HG03442 (cell line): ENCODE results near the gene SLU7.

ENCODE experiments used
- ATAC-seq: cut with Tn5 transposase; IDR thresholded peaks from one replicate; pipeline ENCODE4 v1.9.1; 2021; ENCODE audit warnings: mild to moderate bottlenecking, moderate library complexity; ENCODE audit not compliant: unreplicated experiment

The SLU7 gene

DNA sequence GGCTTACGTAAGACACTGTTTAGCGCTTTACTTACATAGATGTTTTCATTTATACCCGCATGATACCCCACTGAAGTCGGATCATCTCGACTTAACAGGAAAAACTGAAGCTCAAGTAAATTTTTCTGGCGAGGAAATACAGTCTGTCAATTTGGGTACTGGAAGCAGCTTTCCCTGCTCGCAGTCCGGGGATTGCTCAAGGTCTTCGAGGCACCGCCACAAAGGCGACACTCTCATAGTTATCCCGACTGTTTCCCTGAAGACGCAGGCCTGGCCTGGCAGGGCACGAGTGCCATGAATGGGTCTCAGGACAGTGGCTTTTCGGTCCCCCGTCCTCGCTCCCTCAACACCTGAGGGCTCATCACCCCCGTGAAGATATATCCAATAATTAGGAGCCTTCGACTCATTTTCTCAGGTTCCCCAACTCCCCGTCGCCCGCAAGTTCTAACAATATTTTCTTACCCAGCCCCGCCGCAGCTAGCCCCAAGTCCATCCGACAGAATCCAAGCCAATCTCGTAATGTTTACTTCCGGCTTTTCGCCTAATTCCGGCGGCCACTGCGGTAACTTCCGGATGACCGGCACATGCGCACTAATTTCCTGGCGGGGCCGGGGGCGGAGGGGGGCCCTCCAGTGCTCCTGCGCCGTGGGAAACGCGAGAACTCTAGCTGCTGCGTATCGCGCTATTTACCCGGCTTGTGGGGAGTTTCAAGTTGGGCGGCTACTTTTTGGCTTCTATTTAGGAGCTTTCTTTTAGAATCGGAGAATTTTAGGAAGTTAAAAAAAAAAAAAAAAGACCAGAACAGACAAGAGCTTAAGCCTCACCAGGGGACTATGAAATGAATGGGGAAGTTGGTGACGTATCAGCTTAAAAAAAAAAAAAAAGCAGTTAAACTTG, at the start of gene SLU7:
TSS of gene SLU7 (minus strand) at position 521 of the 897 bp plus-strand sequence. CDS start 3,787 bp downstream, outside the sequence.
- peak; percentile 66 for ATAC-seq

- no peak for ATAC-seq
These were observed 49.6 kb upstream of the SLU7 start for GRCh38 chr5:160468363-160468975.

DNA sequence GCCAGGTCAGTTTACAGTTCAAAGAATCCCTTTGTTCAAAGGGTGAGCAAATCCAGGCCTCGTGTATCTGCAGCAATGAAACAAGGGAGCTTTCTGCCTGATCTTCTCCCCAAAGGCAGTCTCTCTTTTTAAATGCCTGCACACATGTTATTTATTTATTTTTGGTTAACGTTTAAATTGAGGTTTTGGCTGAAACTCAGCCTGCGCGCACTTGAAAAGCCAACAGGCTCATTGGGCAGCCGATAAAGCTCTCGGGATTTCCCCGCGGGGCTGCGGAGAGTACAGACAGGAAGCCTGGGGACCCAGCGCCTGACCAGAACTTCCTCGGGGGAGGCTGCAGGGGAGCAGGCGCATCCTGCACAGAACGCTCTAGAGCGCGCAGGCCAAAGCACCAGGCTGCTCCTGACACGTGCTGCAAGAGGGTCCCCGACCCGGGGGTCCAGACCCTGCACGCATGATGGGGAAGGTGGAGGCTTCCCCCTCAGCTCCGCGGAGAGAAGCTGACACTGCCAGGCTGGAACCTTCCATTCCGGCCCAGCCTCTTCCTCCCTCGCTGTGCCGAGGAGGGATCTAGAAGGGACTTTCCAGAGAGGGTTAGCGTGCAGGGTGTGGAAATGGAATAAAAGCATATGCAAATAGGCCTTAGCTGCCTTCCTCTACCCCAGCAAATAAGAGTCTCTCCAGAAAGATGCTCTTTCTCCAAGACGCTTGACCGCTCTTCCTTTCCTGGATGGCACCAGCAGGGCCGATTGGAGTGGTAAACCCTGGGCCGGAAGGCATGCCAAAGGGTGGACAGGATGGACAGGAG, 48.9 kb upstream of the SLU7 start:
- peak; percentile 89 for ATAC-seq

DNA sequence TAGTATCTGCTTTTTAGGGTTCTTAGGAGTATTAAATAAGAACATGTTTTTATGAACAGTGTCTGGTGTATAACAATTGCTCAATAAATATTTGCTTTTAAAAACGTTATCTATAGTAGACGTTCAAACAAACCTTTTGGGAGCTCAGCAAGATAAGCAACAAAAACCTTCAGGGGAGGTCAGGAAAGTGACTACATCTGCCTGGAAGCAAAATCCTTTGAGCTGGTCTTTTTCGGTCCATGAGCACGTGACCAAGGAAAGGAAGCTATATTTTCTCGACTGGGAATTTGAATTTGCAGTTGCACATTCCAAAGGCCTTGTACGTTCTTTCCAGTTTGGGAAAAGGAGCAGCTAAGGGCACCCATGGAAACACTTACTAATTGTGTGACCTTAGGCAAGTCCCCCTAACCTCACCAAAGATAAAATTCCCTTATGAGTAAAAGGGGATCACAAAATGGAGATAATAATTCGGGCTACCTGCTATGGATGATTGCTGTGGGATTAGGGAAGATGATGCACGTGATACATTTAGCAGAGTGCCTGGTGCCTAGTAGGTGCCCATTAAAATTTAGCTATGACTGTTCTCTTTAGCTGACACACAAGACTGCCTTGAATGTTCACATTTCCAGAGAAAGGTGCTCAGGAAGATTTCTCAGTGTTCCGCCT, 48.1 kb upstream of the SLU7 start:
- no peak for ATAC-seq

DNA sequence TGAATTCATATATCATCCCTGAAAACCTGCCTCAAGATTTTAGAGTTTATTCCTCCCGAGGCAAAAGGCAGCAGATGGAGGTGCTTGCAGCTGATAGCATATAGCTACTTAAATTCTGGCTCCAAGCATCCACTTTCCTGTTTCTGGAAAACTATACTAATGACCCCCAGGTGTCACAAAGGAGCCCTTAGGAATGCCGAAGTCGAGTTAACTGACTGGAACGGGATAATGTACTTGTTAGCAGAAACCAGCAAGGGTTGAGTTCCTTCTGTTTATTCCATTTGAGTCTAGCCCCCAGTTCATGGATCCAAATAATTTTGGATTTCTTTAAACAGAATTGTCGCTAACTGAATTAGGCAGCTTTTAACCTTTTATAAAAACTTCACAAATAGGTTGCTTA, 47.2 kb upstream of the SLU7 start:
- ATAC-seq, result no peak

DNA sequence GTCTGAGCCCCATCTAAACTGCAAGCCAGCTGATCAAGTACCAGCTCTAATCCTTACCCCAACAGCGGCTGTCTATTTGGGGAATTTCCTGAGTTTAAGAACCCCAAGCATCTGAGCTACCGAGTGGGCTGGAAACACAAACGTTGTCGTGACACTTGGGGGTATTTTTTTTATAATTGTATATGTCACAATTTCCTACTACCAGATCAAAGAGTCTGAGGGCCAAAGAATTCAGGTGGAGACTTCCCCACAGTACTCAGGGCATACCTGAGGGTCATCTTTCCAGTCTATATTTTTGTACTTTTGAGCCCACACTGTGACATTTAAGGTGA, 45.6 kb upstream of the SLU7 start:
- no peak for ATAC-seq

DNA sequence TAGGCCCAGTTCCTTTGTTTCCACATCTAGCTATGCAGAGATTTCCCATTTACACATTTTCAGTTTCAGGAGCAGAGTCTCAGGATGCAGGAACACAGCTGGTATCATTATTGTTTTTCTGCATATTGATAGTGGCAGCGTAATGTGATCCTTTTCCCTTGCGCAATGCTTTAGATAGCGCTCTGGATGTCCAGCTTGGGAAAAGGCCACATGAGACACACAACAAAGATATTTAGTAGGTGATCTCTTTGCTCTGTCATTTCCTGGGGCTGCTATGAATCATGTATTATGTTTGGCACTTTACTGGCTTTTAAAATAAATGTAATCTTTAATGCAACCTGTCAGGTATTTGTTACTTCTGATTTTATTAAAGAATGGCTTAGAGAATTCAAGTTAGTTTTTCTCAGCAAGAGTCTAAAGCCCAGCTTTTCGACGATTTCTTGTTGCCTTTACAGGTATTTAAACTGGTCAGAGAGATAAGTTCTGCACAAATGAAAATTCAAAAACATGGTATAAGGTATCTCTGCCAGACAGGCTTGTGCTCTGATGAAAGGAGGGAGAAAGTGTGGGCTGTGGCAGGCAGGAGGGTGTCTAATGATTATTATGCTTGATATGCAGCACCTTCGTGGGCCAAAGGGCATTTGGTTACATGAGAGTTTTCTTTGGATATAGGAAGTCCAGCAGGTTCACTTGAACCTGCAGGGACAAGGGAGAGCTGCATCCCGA, 45.0 kb upstream of the SLU7 start:
- ATAC-seq, result no peak

DNA sequence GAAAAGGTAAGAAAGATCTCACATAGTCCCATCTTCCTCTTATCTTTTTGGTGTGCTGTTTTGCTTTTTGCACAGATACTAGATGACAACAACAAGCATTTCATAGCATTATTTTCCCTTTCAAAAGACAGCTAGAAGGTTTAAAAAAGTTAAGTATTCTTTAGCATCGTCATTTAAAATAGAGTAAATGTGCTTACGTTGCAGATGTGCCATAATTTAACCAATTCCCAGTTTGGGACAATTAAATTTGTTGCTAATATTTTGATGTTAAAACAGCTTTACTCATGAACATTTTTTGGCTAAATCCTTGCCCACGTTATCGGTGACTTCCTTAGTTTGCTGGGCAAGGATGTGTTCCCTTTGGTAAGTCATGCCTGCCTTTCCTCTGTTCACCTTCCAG, 44.3 kb upstream of the SLU7 start:
- ATAC-seq, result no peak

DNA sequence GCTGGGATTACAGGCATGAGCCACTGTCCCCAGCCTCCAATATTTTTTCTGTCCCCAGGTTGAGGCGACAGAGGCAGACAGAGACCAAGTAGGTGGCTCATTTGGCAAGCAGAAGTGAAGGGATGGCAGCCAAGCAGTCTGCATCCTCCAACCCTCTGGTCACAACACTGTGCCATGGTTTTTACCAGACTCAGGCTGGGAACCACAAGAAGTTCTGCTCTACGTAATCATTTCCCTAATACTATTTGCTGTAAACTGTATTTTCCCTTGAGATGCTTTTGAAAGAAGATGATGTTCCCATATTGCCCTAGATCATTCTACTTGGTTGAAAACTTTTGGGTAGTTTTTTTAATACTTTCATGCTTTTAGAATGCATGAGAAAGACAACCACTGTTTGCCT, 43.3 kb upstream of the SLU7 start:
- peak; percentile 20 for ATAC-seq

DNA sequence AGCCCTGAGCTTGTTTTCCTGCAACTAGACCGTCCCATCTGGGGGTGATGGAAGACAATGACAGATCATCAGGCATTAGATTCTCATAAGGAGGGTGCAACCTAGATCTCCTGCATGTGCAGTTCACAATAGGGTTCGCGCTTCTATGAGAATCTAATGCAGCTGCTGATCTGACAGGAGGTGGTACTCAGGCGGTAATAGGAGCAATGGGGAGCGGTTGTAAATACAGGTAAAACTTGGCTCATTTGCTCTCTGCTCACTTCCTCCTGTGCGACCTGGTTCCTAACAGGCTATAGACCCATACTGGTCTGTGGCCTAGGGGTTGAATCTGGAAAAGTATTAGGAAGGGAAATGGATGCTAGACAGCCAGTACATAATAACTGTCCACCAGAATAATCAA, 42.5 kb upstream of the SLU7 start:
- no peak for ATAC-seq

DNA sequence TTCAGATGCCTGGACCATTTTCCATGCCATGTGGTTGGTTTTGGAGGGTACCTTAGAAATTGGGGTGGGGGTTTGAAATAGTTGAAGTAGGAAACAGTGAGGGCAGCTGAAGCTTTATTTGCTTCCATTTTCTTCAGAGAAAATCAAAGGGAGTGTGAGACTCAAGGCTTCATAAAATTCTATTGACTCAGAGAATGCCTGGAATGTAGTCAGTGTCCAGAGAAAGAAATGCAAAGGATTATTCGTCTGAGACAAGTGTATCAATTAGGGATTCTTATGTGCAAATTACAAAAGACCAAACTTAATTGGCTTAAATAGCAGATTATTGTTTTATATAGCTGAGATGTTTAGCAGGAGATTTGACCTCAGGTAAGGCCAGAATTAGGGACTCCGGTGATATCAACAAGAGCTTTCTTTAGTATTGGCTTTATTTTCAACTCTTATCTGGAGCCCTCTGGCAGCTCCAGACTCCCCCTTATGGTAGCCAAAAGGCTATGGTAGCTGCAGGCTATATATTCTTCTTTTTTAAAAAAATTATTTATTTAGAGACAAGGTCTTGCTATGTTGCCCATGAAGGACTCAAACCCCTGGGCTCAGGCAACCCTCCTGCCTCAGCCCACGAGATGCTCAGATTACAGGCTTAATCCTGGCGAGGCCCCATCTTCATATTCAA, 41.6 kb upstream of the SLU7 start:
- ATAC-seq, result no peak

GRCh38 chr5:160458806-160459800, 40.2 kb upstream of the SLU7 start:
- ATAC-seq, result peak; percentile 91

DNA sequence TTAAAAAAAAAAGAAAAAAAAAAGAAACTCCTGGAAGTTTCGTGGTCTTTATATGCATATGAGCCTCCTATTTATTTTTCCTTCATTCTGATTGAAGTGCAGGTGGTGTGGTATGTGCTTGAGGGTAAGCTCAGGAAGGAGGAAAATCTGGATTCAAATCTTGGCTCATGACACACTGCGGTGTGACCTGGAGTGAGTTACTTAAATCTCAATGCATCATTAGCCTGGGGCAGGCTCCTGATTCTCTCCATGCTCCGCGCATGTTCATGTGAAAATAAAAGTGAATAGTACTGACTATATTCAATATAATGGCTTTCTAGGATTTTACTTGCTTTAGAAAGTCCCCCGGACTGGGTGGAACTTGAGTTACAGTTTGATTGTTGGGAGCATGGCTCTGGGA, 38.4 kb upstream of the SLU7 start:
- no peak for ATAC-seq

- no peak for ATAC-seq
These were observed 37.7 kb upstream of the SLU7 start for GRCh38 chr5:160456480-160457177.

DNA sequence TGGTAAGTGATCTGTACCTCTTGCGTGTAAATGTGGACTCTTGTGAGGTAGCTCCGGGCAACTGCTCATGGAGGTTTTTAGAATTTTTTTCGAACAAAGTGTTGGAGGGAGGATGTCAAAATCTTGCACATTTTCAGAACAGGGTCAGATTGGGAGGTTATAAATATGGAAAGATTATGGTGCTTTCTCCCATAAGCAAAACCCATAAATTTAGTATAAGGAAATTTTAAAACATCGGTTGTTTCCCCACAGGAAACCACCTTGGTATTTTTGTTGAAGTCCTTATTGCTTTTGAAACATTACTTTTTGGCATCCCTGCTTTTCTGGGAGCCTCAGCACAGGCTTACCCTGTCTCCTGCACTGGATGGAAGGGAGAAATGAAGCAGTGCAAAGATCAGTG, 36.7 kb upstream of the SLU7 start:
- no peak for ATAC-seq

DNA sequence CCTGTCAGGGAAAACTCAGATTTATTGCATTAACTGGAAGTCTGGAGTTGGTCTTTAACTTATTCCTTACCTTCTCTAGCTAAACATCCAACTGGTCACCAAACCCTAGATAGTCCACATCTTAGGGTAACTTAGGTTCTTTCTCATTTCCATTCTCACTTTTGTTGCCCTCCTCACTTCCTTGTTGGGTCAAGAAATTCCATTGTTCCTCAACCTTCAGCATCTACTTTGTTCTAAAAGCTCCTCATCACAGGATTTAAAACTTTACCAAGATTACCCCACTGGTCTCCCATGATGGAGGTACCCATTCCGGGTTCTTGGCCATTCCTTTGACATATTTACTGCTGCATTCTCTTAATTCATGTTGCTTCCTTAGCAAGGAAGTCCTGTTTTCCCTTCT, 34.9 kb upstream of the SLU7 start:
- no peak for ATAC-seq

GRCh38 chr5:160452795-160453194, 33.9 kb upstream of the SLU7 start:
- ATAC-seq, result no peak

GRCh38 chr5:160452036-160452435, 33.2 kb upstream of the SLU7 start:
- ATAC-seq, result no peak
